Kidney (tissue), 14 donors: ENCODE data around the gene ENTR1. TPM values are rescaled to one million over a fixed set of nuclear protein-coding genes. Genes with fewer than 3 reads are reported as not detected.
"Not testable (repeated sequence)": the region's sequence is repeated elsewhere in the genome, so short reads cannot be mapped to it uniquely, and the experiment has no call there.

Experiments used
- DNase-seq, 5 donors: peaks; one replicate each; pipeline ENCODE4 v3.0.0-alpha.2; 2013 to 2020
- FAIRE-seq: peaks from 2 replicates; lab custom pipeline; 2012; peaks lifted over from hg19 to GRCh38; lab: Jason Lieb, UNC
- H3K27ac ChIP-seq, 2 donors: one replicate each; pipeline ENCODE4 v1.7.0; 2013; ENCODE audit warnings: low read depth in 2 of 2, low read length in 2 of 2, inconsistent platforms in 1 of 2
- H3K27me3 ChIP-seq: one replicate; pipeline ENCODE4 v1.7.1; 2013; ENCODE audit warnings: low read length, inconsistent platforms; ENCODE audit not compliant: control insufficient read depth, insufficient read depth
- H3K36me3 ChIP-seq, 3 donors: one replicate each; pipeline versions ENCODE4 v1.7.0 to v1.7.1; 2013; ENCODE audit warnings: low read length in 3 of 3, control low read depth in 1 of 3, inconsistent platforms in 1 of 3; ENCODE audit not compliant: insufficient read depth in 3 of 3, control insufficient read depth in 2 of 3
- H3K4me1 ChIP-seq, 3 donors: one replicate each; pipeline versions ENCODE4 v1.7.0 to v1.7.1; 2013; ENCODE audit warnings: low read length in 3 of 3, inconsistent platforms in 1 of 3, low read depth in 1 of 3; ENCODE audit not compliant: control insufficient read depth in 2 of 3, insufficient read depth in 2 of 3
- H3K4me3 ChIP-seq, 3 donors: one replicate each; pipeline versions ENCODE4 v1.7.0 to v1.8.1; 2013; ENCODE audit warnings: low read length in 3 of 3, control low read depth in 1 of 3, inconsistent platforms in 1 of 3
- H3K9ac ChIP-seq, 3 donors: one replicate each; pipeline versions ENCODE4 v1.7.0 to v1.7.1; 2013; ENCODE audit warnings: low read length in 3 of 3, control low read depth in 1 of 3, inconsistent platforms in 1 of 3
- H3K9me3 ChIP-seq, 3 donors: one replicate each; pipeline versions ENCODE4 v1.7.0 to v1.7.1; 2013; ENCODE audit warnings: low read length in 3 of 3, control low read depth in 1 of 3, inconsistent platforms in 1 of 3; ENCODE audit not compliant: control insufficient read depth in 2 of 3, insufficient read depth in 1 of 3
- intact Hi-C: fragments of 100-400 bp; cut with DNase I; formaldehyde crosslinking; loops from one replicate; pipeline ENCODE4 v1.11.1; 2022
- polyA plus RNA-seq: library from polyadenylated mRNA; stranded (reverse); fragments of 350-450 nt; fragmentation: Illumina TruSeq; extraction: RNeasy Lipid Tissue Mini Kit (QIAGEN cat#74804); gene quantifications from one replicate; pipeline ENCODE4 v1.2.3, GENCODE V29; 2014; ENCODE audit warnings: low read depth, low replicate concordance; ENCODE audit not compliant: insufficient read depth
- total RNA-seq: library from RNA; stranded (reverse); fragmentation: NEBNext Ultra II Directional; extraction: Animal tissue kit (Norgen Biotek cat#: 25700); gene quantifications from one replicate; pipeline ENCODE4 v1.2.1, GENCODE V29; 2021
- TF ChIP-seq, protein P1 (sequence below): IDR thresholded peaks from 3 replicates; pipeline ENCODE4 v1.5.1; 2012; ENCODE audit warnings: mild to moderate bottlenecking, moderate library complexity, borderline replicate concordance; ENCODE audit not compliant: insufficient read depth; ENCODE audit errors: extremely low read depth
- donor health status: control.
- donor health status: control.
- donor health status: control.
- donor health status: control.
- donor health status: control.
- donor health status: DM: yes; HTN: yes; CAD: no.
- donor health status: Normal renal cell carcinoma (clear cell type).

The ENTR1 gene
- total and polyA plus RNA-seq, 2 donors from 2014 or later, result 25.9 to 36.2 TPM

DNA sequence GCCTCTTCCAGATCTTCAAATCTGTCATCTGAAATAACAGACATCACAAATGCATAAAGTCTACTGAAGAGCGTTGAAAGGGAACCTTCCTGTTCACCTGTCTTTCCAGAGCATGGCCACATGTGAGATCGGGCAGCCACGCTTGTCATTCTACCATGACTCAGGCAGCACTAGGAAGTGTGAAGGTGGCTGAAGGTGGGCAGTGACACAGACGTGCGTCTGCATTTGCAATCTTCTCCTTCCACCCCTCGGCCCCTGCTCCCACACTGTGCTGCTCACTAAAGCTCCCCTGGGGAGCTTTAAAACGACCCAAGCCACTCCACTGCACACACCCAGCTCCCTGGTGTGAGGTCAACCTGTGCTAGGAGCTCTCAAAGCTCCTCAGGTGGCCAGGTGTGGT, 2.5 kb downstream of the ENTR1 start:
- DNase-seq (no peak), FAIRE-seq (no peak)
- intact Hi-C loops, result no loop called here
- Histone ChIP-seq H3K4me3 (no peak overlapping the region), H3K4me1 (peaks cover 0 to 19% (median 7%) of the 10 kb centered on the region in 3 donors), H3K27me3 (no peaks in the 10 kb centered on the region), H3K27ac (no peak overlapping the region), H3K9me3 (no peaks in the 10 kb centered on the region), H3K9ac (no peak overlapping the region), H3K36me3 (peaks cover 3 to 20% (median 12%) of the 10 kb centered on the region in 3 donors)
- TF ChIP-seq, protein P1, sequence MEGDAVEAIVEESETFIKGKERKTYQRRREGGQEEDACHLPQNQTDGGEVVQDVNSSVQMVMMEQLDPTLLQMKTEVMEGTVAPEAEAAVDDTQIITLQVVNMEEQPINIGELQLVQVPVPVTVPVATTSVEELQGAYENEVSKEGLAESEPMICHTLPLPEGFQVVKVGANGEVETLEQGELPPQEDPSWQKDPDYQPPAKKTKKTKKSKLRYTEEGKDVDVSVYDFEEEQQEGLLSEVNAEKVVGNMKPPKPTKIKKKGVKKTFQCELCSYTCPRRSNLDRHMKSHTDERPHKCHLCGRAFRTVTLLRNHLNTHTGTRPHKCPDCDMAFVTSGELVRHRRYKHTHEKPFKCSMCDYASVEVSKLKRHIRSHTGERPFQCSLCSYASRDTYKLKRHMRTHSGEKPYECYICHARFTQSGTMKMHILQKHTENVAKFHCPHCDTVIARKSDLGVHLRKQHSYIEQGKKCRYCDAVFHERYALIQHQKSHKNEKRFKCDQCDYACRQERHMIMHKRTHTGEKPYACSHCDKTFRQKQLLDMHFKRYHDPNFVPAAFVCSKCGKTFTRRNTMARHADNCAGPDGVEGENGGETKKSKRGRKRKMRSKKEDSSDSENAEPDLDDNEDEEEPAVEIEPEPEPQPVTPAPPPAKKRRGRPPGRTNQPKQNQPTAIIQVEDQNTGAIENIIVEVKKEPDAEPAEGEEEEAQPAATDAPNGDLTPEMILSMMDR, result no peak

DNA sequence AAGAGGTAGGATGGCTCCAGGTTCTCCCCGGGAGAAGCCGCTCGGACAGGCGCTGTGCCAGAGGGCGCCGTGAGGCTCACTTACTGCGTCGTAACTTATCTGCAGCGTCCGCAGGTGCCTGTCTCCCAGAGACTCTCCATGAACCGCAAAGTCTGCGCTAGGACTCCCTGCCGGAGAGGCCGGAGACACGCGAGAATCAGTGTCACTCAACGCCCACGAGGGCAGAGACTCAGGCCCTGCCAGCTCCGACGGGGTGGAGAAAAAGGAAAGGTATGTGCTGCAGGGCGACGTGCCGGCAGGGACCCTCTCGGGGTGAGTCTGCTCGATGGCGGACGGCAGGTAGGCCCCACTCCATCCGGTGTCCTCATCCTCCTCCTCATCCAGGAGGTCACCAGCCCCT, 3.4 kb downstream of the ENTR1 start:
- intact Hi-C loops, H3K27me3 ChIP-seq, FAIRE-seq, H3K27ac ChIP-seq, H3K9ac ChIP-seq, H3K9me3 ChIP-seq, H3K4me3 ChIP-seq, DNase-seq: not testable (repeated sequence)
- H3K36me3 ChIP-seq, result peaks cover under 1 to 11% (median 9%) of the 10 kb centered on the region in 3 donors
- peaks cover 0 to 18% (median 7%) of the 10 kb centered on the region in 3 donors for H3K4me1 ChIP-seq

DNA sequence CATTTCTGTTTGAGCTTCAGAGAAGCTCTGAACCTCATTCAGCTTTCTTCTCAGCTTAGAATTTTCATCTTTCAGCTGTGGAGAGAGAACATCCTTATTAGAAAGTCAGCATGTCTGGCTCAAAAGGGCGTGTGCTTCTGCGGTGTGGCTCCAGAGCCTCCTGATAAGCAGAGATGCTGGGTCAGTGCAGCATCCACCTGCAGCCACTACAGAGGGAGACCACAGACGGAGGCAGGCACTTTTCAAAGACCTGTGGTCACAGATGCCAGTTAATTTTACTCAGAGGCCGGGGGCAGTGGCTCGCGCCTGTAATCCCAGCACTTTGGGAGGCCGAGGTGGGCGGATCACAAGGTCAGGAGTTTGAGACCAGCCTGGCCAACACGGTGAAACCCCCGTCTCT, 4.5 kb downstream of the ENTR1 start:
- DNase-seq, H3K27me3 ChIP-seq, H3K4me3 ChIP-seq, H3K4me1 ChIP-seq, FAIRE-seq, H3K27ac ChIP-seq, intact Hi-C loops, H3K9ac ChIP-seq, H3K9me3 ChIP-seq: not testable (repeated sequence)
- H3K36me3 ChIP-seq, result peaks cover 0 to 10% (median 8%) of the 10 kb centered on the region in 3 donors

DNA sequence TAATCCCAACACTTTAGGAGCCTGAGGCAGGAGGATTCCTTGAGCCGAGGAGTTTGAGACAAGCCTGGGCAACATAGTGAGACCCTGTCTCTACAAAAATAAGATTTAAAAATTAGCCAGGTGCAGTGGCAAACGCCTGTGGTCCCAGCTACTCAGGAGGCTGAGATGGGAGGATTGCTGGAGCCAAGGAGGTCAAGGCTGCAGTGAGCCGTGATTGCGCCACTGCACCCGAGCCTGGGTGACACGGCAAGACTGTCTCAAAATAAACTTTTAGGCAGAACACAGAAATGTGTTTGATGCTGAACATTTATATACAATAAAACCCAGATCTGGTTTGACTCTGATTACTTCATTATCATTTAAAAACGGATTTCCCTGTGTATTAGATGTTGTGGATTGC, 4.9 kb downstream of the ENTR1 start:
- H3K36me3 ChIP-seq, result peaks cover 0 to 10% (median 8%) of the 10 kb centered on the region in 3 donors
- no peak overlapping the region for H3K27ac ChIP-seq
- FAIRE-seq, result no peak

More for the DNA sequence above, 4.9 kb downstream of the ENTR1 start:
- Histone ChIP-seq H3K4me3 (no peak overlapping the region), H3K4me1 (peaks cover 0 to 8% (median 0%) of the 10 kb centered on the region in 3 donors), H3K9me3 (no peaks in the 10 kb centered on the region), H3K27me3 (no peaks in the 10 kb centered on the region), H3K9ac (no peak overlapping the region)
- intact Hi-C loops, result no loop called here
- TF ChIP-seq, protein P1, result no peak
- no peak for DNase-seq
